Upper lobe of left lung (tissue), 6 donors: ENCODE data around the gene UNC5A. TPM values are rescaled to one million over a fixed set of nuclear protein-coding genes. Genes with fewer than 3 reads are reported as not detected.

Experiments used
- ATAC-seq, 2 donors: fragments of 200-7000 bp; cut with Tn5 transposase; one replicate each; pipeline ENCODE4 v1.9.1; 2022; ENCODE audit warnings: mild to moderate bottlenecking in 2 of 2, moderate library complexity in 2 of 2; ENCODE audit not compliant: low FRiP score in 2 of 2
- DNase-seq, 2 donors: peaks; one replicate each; pipeline ENCODE4 v3.0.0-alpha.2; 2019 to 2020
- H3K27ac ChIP-seq, 4 donors: fragments of 200-600 bp; sonication (generic); one replicate each; pipeline ENCODE4 v1.5.1; 2016 to 2019
- H3K27me3 ChIP-seq, 4 donors: fragments of 200-600 bp; sonication (generic); one replicate each; pipeline ENCODE4 v1.5.1; 2017 to 2019
- H3K36me3 ChIP-seq, 4 donors: fragments of 200-600 bp; sonication (generic); one replicate each; pipeline ENCODE4 v1.5.1; 2016 to 2019
- H3K4me1 ChIP-seq, 4 donors: fragments of 200-600 bp; sonication (generic); one replicate each; pipeline ENCODE4 v1.5.1; 2018 to 2019
- H3K4me3 ChIP-seq, 4 donors: fragments of 200-600 bp; sonication (generic); one replicate each; pipeline ENCODE4 v1.5.1; 2017 to 2019; ENCODE audit warnings: mild to moderate bottlenecking in 2 of 4, moderate library complexity in 1 of 4
- H3K9me3 ChIP-seq, 4 donors: fragments of 200-600 bp; sonication (generic); one replicate each; pipeline ENCODE4 v1.5.1; 2018 to 2019
- CTCF ChIP-seq, 6 experiments: fragments of 450-650 bp in 4 of 6; fragments of 200-600 bp in 2 of 6; sonication (generic) in 2 of 6; IDR thresholded peaks; one replicate each; pipeline ENCODE4 v1.5.1; 2016 to 2019; ENCODE audit warnings: antibody characterized with exemption in 6 of 6
- EP300 ChIP-seq, 4 donors: sonication (generic); formaldehyde crosslinking; IDR thresholded peaks; one replicate each; pipeline ENCODE4 v1.5.1; 2017; ENCODE audit warnings: antibody characterized with exemption in 4 of 4, control low read depth in 2 of 4
- POLR2A ChIP-seq, 4 donors: fragments of 450-650 bp; IDR thresholded peaks; one replicate each; pipeline ENCODE4 v1.5.1; 2016 to 2017; ENCODE audit warnings: antibody characterized with exemption in 4 of 4, mild to moderate bottlenecking in 2 of 4
- POLR2AphosphoS5 ChIP-seq, 2 donors: sonication (generic); formaldehyde crosslinking; IDR thresholded peaks; one replicate each; pipeline ENCODE4 v1.5.1; 2017; ENCODE audit warnings: antibody characterized with exemption in 2 of 2
- WGBS, 2 donors: methylation state at CpG; one replicate each; pipeline ENCODE4 v1.1.5; 2017 to 2018; 5-methylcytosine and 5-hydroxymethylcytosine counted together
- total RNA-seq, 6 donors: library from RNA; depleted of rRNA in 4 of 6; stranded (reverse); fragments of >200 nt in 4 of 6; gene quantifications; one replicate each; pipeline versions ENCODE4 v1.1.0 to v1.2.1, GENCODE V29; 2016 to 2021
- donor health status: DM: no; HTN: no; CAD: no; lungs with moderate emphysema.
- donor health status: DM: no; HTN: yes; CAD: no; lungs with severe emphysema.

UNC5A gene
- total RNA-seq, 6 donors from 2014 or later = 0.20 to 1.0 (median 0.39) TPM; not detected in 1

- WGBS, 2 donors = 48 to 57% methylated on average over 6 of the region's 6 CpGs
- H3K9me3 ChIP-seq = no peaks in the 10 kb centered on the region
Measured at GRCh38 chr5:176882567-176882903, 72.2 kb downstream of the UNC5A start.

GRCh38 chr5:176883700-176884570 is 73.6 kb downstream of the UNC5A start:
- DNase-seq = no peak
- no peaks in the 10 kb centered on the region for H3K9me3 ChIP-seq
- no peak overlapping the region for H3K27ac ChIP-seq
- WGBS, 2 donors = 88 to 93% methylated on average over 13 to 17 of the region's 17 CpGs
- TF ChIP-seq POLR2A (IDR thresholded peaks at IDR 0.05) = no peak
- TF ChIP-seq POLR2AphosphoS5 (IDR thresholded peaks at IDR 0.05) = no peak
- TF ChIP-seq EP300 (IDR thresholded peaks at IDR 0.05) = no peak
- no peak for TF ChIP-seq CTCF (IDR thresholded peaks at IDR 0.05)
- H3K27me3 ChIP-seq = no peaks in the 10 kb centered on the region
- no peaks in the 10 kb centered on the region for H3K4me1 ChIP-seq
- ATAC-seq = no peak
- peaks cover 0 to 12% (median 0%) of the 10 kb centered on the region in 4 donors for H3K36me3 ChIP-seq
- no peak overlapping the region for H3K4me3 ChIP-seq

More at GRCh38 chr5:176882567-176882903, 72.2 kb downstream of the UNC5A start:
- H3K4me1 ChIP-seq = no peaks in the 10 kb centered on the region
- no peaks in the 10 kb centered on the region for H3K27me3 ChIP-seq
- ATAC-seq (no peak), DNase-seq (no peak)
- no peak overlapping the region for H3K27ac ChIP-seq
- TF ChIP-seq POLR2A (IDR thresholded peaks at IDR 0.05) (no peak), EP300 (IDR thresholded peaks at IDR 0.05) (no peak), CTCF (IDR thresholded peaks at IDR 0.05) (no peak), POLR2AphosphoS5 (IDR thresholded peaks at IDR 0.05) (no peak)
- peaks cover 0 to 8% (median 0%) of the 10 kb centered on the region in 4 donors for H3K36me3 ChIP-seq
- H3K4me3 ChIP-seq = no peak overlapping the region

GRCh38 chr5:176884571-176884890 is 74.2 kb downstream of the UNC5A start:
- Histone ChIP-seq H3K36me3 (peaks cover 0 to 16% (median 0%) of the 10 kb centered on the region in 4 donors), H3K9me3 (no peaks in the 10 kb centered on the region), H3K4me3 (no peak overlapping the region), H3K27me3 (no peaks in the 10 kb centered on the region), H3K27ac (no peak overlapping the region), H3K4me1 (no peaks in the 10 kb centered on the region)
- DNase-seq = no peak
- TF ChIP-seq EP300 (IDR thresholded peaks at IDR 0.05) = no peak
- TF ChIP-seq POLR2AphosphoS5 (IDR thresholded peaks at IDR 0.05) = no peak
- TF ChIP-seq POLR2A (IDR thresholded peaks at IDR 0.05) = no peak
- TF ChIP-seq CTCF (IDR thresholded peaks at IDR 0.05) = no peak
- ATAC-seq = no peak
- WGBS, 2 donors = 63 to 66% methylated on average over 4 of the region's 4 CpGs

GRCh38 chr5:176886336-176887251 is 76.2 kb downstream of the UNC5A start:
- Histone ChIP-seq H3K9me3 (no peaks in the 10 kb centered on the region), H3K36me3 (peaks cover 0 to 8% (median 0%) of the 10 kb centered on the region in 4 donors), H3K4me1 (no peaks in the 10 kb centered on the region), H3K27ac (no peak overlapping the region), H3K4me3 (no peak overlapping the region), H3K27me3 (no peaks in the 10 kb centered on the region)
- WGBS, 2 donors = 86 to 91% methylated on average over 12 to 13 of the region's 13 CpGs
- ATAC-seq = no peak
- no peak for DNase-seq
- no peak for TF ChIP-seq POLR2AphosphoS5 (IDR thresholded peaks at IDR 0.05)
- no peak for TF ChIP-seq EP300 (IDR thresholded peaks at IDR 0.05)
- TF ChIP-seq CTCF (IDR thresholded peaks at IDR 0.05) = no peak
- TF ChIP-seq POLR2A (IDR thresholded peaks at IDR 0.05) = no peak
